NCI-H345 (cell line): ENCODE data around the gene INPP4B.
"Not testable (repeated sequence)": the region's sequence is repeated elsewhere in the genome, so short reads cannot be mapped to it uniquely, and the experiment has no call there.

Source experiments
- DNase-seq: peaks from one replicate; lab custom pipeline; 2025; lab: John Stamatoyannopoulos, UW

The INPP4B gene

GRCh38 chr4:142411993-142412392 lies 434.1 kb downstream of the INPP4B start:
- DNase-seq: no peak

- DNase-seq: no peak
Measured at GRCh38 chr4:142408003-142408441, 438.1 kb downstream of the INPP4B start.

- no peak for DNase-seq
Measured at GRCh38 chr4:142407596-142407995, 438.5 kb downstream of the INPP4B start.

GRCh38 chr4:142406917-142407501 lies 439.1 kb downstream of the INPP4B start:
- DNase-seq: no peak

GRCh38 chr4:142406499-142406835 lies 439.6 kb downstream of the INPP4B start:
- DNase-seq: no peak

- no peak for DNase-seq
Measured at GRCh38 chr4:142405695-142406498, 440.2 kb downstream of the INPP4B start.

- DNase-seq: no peak
Measured at GRCh38 chr4:142405021-142405694, 440.9 kb downstream of the INPP4B start.

- no peak for DNase-seq
Measured at GRCh38 chr4:142404191-142404611, 441.9 kb downstream of the INPP4B start.

- no peak for DNase-seq
Measured at GRCh38 chr4:142402900-142403299, 443.2 kb downstream of the INPP4B start.

GRCh38 chr4:142402156-142402555 lies 443.9 kb downstream of the INPP4B start:
- DNase-seq: no peak

GRCh38 chr4:142397364-142397991 lies 448.6 kb downstream of the INPP4B start:
- DNase-seq: not testable (repeated sequence)

- DNase-seq: no peak
Measured at GRCh38 chr4:142396279-142396678, 449.8 kb downstream of the INPP4B start.

GRCh38 chr4:142393127-142393526 lies 453.0 kb downstream of the INPP4B start:
- DNase-seq: no peak

GRCh38 chr4:142386856-142387255 lies 459.2 kb downstream of the INPP4B start:
- DNase-seq: no peak

GRCh38 chr4:142386449-142386848 lies 459.7 kb downstream of the INPP4B start:
- no peak for DNase-seq

- DNase-seq: no peak
Measured at GRCh38 chr4:142383800-142384470, 462.2 kb downstream of the INPP4B start.

- no peak for DNase-seq
Measured at GRCh38 chr4:142383354-142383753, 462.7 kb downstream of the INPP4B start.

GRCh38 chr4:142380052-142380602 lies 466.0 kb downstream of the INPP4B start:
- no peak for DNase-seq

GRCh38 chr4:142379277-142380051 lies 466.6 kb downstream of the INPP4B start:
- DNase-seq: no peak

GRCh38 chr4:142378179-142378578 lies 467.9 kb downstream of the INPP4B start:
- DNase-seq: no peak
